GM21447 (cell line): ENCODE measurements around the gene GALNT2.

Experiments
- ATAC-seq: cut with Tn5 transposase; IDR thresholded peaks from one replicate; pipeline ENCODE4 v1.9.1; 2021; ENCODE audit not compliant: unreplicated experiment

Gene GALNT2

DNA sequence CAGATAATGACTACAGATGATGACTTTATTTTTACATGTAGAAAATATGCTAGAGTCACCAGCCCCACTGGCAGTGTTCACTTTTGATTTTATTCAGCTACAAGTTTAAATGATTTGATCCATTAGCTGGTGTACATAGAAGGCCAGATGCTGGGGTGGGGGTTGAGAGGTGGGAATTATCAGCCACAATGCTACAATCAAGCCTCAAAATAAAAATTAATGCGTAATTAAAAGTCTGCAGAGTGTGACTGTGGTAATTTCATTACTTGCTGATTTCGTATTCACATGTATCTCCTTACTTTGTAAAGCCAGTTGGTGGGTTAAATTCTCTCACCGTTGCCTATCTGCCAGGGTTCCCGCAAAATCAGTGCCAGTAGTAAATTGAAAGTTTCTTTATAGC lies 109.3 kb downstream of the GALNT2 start:
- no peak for ATAC-seq

DNA sequence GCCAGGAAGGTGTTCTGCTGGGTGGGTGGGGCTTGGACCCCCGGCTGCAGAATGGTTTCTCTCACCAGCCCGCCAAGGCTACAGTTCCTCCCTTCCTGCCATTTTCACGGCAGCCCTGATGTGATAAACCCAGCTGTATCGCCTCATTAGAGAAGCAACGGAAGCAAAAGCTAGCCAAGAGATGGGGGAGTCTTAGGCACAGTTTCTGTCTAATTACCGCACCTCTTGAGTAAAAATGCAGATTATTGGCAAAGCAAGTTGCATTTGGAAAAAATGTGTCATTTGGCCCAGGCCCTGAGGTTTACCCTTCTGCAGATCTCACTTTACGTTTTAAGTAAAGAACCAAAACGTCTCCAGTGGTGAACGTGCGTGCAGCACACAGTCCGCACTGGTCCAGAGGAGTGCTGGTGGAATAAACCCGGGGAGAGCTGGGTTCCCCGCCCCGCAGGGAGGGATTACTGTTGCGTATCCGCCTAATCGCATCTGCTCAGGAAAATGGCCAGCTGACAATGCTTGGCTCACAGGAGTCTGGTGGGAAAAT lies 109.9 kb downstream of the GALNT2 start:
- ATAC-seq: no peak

DNA sequence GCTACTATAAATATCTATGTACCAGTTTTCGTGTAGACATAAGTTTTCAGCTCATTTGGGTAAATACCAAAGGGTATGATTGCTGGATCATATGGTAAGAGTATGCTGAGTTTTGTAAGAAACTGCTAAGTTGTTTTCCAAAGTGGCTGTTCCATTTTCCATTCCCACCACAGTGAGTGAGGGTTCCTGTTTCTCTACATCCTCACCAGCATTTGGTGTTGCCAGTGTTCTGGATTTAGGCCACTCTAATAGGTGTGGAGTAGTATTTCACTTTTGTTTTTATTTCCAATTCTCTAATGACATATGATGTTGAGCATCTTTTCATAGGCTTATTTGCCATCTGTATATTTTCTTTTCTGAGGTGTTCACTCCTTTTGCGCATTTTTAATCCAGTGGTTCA lies 112.2 kb downstream of the GALNT2 start:
- no peak for ATAC-seq

DNA sequence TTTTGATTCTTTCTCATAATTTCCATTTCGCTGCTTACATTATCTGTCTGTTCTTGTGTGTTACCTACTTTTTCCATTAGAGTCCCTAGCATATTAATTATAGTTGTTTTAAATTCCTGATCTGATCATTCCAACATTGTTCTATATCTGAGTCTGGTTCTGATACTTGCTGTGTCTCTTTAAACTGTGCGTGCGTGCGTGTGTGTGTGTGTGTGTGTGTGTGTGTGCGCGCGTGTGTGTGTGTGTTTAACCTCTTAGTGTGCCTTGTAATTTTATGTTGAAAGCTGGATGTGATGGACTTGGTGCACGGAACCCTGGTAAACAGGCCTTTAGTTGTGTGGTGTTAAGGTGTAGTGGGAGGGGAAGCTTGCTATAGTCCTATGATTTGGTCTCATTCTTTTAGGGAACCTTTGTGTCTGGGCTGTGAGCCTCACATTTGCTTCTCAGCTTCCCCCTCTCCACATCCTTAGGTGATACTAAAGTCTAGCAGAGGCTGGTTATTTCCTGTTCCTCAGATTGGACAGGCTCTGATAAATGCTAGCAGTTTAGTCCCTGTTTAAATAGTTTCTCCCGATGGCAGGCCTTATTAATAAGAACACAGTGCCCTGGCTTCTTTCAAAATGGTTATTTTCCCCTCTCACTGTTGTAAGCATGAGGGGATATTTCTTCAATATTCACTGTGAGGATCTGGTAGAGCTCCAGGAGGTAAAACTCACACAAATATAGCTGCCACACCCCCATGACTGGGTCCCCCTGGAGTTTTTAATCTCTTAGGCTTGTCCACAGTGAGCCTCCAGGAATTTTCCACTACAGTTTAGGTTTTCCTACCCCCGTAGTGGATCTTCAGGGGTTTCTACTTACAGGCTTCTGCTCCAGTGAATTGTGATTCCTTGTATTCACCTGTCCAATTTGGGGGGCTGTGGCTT lies 118.3 kb downstream of the GALNT2 start:
- ATAC-seq: no peak

DNA sequence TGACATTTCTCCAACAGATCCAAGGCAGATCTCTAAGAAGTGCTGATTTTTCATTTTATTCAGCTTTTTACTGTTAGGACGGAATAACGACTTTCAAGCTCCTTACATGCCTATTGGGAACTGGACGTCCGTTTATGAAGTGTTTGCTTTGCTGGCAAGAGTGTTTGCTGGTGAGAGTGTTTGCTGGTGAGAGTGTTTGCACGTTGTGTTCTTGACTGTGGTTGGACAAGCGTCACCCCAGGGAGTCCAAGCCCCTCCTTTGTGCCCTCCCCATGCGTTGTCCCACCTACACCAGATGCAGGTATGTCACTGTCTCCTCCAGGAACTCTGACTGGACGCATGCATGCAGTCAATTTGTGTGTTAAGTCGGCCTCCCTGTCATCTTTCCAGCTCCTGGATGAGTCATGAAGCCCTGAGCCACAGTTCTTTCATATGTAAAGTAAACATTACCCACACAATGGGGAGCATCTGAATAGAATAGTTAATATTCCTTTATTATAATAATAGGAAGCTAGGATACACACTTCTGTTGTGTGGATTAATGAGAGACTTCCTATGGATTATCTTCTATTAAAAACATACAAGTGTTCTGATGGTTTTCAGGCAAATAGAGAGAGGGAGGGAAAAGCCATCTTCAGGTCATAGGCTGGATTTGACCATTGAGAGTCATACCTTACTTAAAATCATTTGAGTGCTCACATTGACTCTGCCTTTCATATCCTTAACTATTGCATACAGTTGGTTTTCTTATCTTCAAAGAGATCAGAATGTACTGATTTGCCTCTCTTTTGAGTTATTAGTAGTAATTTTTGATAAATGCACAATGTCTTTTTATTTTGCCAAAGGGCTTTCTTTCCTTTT lies 119.2 kb downstream of the GALNT2 start:
- no peak for ATAC-seq

DNA sequence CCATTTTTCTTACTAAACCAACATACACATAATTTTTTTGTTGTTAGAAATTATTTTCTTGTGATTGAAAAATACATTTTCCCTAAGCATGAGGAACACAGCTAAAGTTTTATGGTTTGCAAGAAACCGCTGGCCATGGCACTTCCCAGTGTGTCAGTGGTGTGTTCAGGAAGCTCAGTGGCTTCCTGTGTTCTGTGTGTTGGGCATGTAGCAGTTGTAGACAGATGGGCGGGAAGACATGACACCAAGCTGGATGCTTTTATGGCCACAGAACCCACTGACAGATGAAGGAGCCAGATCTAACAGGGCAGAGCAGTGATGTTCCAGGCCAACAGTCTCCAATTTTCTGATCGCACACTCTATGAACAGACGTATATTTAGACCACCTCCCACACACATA lies 119.8 kb downstream of the GALNT2 start:
- ATAC-seq: no peak

DNA sequence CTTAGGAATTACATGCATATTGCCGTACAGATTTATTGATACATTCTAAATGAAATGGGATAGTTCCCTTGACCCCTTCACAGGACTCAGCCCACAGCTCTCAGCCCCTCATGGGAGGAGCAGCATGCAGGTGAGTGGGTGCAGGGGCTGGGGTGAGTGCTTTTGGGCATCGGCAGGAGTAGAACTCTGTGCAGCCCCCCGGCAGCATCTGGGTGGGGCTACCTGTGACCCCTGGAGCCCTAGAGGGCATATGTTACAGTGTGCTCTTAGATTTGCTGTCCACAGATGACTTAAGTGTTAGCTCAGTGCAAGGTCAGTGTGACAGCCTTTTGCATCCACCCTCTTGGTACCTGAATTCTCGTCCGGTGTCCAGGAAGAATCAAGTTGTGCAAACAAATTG lies 120.3 kb downstream of the GALNT2 start:
- no peak for ATAC-seq

DNA sequence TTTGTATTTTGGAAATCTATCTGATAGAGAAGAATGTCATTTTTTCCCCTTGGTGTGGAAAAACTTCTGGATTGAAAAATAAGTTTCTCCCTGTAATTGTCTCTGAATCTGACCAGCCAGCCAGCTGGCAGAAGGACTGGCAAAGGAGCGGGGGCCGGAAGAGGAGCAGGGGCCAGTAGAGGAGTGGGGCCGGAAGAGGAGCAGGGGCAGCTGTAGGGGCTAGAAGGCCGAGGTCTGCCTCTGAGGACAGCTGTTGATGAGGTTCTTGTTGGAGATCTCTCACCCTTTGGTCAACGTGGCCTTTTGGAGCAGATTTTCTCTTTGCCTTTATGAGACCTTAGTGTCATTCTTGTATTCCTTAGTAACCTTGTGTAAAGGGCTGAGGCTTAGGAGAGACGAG lies 121.8 kb downstream of the GALNT2 start:
- ATAC-seq: no peak

DNA sequence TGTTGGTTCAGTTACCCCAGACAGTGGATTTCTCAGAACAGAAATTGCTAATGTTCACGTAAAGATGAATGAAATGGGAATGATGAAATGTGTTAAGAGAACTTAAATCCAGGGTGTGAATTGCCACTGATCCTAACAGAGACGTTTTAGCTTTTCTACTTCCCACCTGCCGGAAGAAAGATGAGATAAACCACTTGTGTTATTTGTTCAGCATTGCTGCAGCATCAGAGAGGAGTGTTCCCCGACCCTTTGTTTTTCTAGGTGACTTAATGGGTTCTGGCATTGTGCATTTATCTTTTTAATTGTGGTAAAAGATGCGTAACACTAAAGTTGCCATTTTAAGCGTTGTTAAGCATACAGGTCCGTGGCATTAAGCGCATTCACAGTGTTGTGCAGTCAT lies 122.3 kb downstream of the GALNT2 start:
- no peak for ATAC-seq

DNA sequence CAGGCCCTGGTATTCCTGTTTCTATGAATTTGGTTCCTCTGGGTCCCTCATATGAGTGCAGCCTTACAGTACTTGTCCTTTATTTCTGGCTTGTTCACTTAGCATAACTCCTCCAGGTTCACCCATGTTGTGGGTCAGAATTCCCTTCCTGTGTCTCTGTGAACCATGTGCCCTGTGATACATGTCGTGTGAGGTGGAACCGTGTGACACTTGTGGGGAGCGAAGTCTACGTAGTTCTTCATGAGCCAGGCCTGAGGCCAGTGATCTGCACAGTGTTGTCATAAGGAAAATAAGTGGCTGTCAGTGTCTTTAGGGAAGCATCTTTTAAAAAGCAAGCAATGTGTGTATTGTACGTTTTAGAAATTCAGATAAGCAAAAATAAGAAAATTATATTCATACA lies 122.8 kb downstream of the GALNT2 start:
- no peak for ATAC-seq

DNA sequence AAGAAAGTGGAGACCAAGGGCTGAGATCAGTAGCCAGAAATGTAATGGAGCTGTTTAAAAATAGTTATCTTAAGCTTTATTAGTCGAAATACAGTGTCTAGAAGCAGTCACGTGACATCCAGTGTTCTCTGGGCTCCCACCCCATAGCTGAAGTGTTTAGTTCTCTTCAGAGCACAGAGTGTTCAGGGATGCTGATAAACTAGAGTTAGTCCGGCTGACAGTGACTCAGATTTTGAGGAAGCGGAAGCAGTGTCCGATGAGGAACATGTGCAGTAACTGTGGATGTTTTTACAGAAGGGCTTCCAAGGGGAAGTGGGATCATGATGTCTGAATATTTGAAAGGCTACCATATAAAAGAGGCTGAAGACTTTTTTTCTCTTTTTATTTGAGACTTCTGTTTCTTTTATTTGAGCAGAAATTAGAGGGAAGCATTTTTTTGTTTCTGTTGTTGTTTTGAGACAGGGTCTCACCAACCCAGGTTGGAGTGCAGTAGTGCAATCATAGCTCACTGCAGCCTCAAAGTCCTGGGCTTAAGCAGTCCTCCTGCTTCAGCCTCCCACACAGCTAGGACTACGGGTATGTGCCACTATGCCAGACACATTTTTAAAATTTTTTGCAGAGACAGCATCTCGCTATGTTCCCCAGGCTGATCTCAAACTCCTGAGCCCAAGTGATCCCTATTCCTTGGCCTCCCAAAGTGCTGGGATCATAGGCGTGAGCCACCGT lies 124.2 kb downstream of the GALNT2 start:
- ATAC-seq: peak; percentile 56

DNA sequence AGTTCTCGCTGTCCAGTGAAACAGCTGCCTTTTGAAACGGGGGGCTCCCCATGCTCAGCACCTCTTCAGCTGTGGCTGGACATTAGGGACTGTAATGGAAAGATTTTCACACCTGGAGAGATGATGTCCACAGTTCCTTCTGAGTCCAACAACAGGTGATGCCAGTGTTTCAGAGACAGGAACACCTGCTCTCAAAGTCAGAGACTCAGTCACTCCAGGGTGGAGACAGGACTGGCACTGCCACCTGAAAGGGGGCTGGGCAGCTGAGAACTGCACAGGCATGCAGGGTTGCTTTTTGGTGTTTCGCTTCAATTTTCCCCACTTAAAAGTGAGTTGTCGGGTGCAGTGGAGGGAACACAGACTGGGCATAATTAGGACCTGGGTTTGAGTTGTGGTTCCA lies 124.8 kb downstream of the GALNT2 start:
- no peak for ATAC-seq

DNA sequence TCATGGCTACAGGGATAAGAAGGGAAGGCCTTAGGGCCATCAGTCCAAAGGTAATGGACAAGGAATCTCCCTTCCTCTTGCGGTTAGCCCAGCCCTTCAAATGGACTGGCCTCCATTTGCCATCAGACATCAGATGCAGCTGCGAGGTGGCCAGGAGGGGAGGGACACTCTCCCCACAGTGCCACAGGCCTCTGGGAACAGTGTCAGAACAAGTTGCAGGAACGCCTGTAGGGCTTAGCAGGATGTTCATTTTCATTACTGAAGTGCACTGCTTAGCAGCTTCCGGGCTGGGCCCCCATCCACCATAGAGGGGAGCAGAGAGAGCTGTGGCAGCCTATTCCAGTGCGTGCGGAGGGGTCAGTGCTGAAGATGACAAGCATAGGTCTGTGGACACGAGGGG lies 127.5 kb downstream of the GALNT2 start:
- ATAC-seq: no peak

DNA sequence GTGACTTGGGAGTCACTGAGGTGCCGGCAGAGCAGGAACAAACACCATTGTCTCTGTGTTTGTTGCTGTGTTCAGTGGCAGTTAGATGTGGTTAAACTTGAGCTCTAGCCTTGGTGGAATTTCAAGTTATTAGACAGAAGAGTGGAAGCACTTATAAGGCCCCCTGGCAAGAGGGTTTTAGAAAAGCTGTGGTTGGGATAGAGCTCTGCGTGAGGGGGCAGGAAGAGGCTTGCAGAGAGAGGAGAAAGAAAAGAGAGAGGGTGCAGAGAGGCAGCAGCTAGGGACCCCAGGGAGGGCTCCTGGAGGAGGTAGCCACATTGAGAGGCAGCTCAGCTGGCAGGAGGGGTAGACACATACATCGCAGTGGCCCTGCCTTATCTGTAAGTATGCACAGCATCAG lies 128.2 kb downstream of the GALNT2 start:
- ATAC-seq: no peak

DNA sequence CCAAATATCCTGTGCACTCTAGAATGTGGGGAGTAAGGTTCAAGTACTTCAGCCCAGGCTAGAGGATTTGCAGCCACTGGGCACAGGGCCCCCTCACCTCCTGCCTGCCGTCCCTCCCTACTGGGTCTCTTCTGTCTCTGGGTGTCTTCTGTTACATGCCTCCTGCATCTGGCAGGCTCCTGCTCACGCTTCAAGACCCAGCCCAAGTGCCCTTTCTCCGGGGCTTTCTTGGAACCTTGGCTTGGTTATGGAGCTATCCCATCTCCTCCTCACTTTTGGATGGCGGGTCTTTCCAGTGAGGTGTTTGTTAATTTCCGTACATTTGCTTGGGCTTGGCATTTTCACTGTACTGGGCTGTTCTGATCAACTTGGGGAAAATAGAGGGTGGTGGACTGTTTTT lies 129.0 kb downstream of the GALNT2 start:
- ATAC-seq: no peak

DNA sequence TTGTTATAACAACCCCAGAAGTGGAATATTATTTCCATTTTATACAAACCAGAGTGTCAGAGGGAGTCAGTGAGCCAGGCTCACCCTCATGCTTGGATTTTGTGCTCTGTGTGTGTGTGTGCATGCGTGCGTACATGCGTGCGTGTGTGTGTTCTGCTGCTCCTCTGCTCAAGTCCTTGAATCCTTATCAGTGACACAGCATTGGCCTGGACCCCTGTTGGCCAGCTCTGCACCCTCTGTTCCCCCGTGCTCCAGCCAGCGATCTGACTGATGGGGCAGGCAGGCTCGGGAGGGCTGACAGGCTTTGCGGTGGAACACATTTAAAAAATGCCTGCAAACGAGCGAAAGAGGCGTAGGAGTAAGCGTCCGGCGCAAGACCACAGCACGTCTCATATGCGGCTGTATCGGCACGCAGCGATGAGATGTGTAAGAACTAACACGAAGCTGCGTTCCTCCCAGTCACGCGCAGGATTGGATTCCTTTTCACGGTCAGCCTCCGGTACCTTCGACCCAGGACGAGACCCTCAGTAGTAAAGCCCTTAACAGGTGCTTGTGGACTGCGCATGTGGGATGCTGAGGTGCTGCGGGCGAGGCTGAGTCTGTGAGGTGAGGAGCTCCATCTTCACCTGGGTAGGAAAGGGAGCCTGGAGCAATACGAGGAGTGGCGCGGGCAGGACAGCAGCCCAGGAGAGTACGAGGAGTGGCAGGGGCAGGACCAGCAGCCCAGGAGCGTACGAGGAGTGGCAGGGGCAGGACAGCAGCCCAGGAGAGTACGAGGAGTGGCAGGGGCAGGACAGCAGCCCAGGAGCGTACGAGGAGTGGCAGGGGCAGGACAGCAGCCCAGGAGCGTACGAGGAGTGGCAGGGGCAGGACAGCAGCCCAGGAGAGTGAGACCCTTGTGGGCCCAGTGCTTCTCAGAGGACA lies 130.9 kb downstream of the GALNT2 start:
- ATAC-seq: no peak

DNA sequence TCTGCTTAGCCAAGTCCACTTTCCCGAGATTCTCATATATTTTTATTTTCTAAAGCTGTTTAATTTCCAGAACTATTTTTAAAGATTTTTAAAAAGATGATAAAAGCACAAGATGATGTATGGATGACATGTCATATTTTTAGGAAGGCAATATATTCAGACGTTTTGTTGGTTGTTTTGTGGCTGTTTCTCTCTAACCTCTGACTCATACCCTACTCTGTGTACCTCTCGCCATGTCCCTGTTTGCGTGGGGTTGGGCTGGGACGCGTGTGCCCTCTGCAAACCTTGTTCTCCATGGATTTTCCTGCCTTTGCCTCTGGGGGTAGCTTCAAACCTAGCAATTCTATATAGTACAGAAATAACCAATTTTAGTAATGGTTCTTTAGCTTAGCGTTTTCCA lies 132.0 kb downstream of the GALNT2 start:
- no peak for ATAC-seq

DNA sequence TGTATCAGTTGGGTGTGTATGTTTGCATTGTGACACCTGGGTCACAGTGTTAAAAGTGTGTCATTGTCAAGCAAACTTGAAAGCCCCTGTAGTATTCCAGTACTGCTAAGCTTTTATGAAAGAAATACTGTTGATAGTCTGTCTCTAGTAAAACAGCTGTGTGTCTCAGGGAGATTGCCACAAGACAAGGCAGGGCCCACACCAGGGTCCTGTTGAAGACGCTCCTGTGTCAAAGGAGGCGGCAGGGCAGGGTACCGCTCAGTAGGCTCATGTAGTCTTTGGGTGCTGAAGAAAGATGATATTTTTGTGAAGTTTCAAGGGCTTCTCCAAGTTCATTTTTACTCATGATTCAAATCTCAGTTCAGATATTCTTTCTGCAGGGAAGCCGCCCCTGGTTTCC lies 132.5 kb downstream of the GALNT2 start:
- ATAC-seq: no peak

DNA sequence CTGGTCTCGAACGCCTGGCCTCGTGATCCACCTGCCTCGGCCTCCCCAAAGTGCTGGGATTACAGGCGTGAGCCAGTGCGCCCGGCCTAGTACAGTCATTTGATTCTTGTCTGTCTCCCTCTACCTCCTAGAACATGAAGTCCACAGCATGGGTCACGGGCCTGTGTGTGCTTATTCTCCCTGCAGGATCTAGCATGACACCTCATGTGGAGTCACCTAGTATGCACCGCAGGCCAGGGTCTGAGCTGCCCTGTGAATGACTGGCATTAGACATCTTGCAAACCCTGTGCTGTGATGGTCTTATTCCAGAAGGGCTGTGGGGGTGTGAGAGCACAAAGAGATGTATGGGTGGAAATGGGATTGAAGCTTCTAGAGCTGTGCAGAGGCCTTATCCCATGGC lies 133.2 kb downstream of the GALNT2 start:
- ATAC-seq: no peak

DNA sequence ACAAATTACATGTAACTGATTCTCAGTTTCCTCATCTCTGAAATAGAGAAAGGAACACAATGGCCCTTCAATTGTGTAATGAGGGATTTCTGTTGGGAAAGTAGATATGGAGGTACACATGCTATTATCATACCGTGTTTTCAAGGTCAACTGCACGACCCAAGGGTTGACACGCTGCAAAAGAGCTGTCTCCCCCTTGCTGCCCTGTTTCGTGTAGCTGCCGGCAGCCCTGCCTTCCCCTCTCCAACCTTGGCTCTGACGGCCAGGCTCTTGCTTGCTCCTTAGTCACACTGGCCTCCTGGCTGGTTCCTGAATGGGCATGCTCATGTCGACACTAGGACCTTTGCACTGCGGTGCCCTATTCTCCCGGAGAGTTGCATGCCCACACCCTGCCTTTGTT lies 134.4 kb downstream of the GALNT2 start:
- no peak for ATAC-seq
